NCI-H1092 (cell line): ENCODE data around the gene LINC00237.

Source experiments
- DNase-seq: peaks from one replicate; lab custom pipeline; 2025; lab: John Stamatoyannopoulos, UW

The LINC00237 gene

DNA sequence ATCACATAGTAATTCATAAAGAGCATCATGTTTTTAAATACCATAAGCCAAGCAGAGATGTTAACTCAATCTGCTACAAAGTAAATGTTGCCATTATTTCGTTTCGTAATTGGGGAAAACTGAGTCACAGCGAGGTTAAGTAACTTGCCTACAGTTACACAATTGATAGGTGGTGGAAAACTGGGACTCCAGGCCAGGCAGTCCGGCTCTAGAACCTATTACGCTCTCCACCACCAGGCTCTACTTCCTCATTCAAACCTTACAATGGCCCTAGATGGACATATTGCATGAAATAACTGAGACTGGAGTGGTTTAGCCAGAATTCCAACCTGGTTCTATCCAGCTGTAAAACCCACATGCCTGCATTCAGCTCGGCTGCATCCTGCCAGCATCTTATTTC lies 58.2 kb downstream of the LINC00237 start:
- DNase-seq: no peak

DNA sequence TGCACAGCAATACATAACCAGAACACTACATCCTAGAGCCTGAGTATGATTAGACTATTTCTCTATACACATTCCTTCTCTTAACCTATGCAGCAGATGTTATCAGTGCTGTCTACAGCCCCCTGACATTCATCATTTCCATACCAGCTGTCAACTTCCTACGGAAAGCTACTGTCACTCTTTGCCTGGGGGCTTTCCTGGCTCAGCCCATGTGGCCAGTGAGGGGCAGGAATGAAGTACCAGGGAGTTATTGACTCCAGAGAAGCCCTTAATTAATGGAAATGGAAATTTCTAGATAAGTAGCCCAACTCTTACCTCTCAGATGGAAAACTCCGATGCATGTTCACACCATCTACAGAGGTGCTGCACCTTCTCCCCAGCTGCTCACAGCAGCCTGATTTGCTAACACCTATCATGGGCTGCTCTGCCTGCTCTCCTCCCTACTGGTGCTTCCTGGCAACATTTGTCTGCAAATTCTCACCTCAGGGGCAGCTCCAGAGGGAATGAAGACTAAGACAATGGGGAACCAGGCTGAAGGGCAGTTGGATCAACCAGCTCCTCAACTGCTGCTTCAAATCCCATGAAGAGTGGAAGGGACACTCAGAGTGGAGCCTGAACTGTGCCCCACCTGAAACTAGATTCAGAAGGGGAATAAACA lies 59.6 kb downstream of the LINC00237 start:
- DNase-seq: no peak
